ENCODE measurements around the gene ITGA1.
"Not testable (repeated sequence)": the region's sequence is repeated elsewhere in the genome, so short reads cannot be mapped to it uniquely, and the experiment has no call there.

The ITGA1 gene

DNA sequence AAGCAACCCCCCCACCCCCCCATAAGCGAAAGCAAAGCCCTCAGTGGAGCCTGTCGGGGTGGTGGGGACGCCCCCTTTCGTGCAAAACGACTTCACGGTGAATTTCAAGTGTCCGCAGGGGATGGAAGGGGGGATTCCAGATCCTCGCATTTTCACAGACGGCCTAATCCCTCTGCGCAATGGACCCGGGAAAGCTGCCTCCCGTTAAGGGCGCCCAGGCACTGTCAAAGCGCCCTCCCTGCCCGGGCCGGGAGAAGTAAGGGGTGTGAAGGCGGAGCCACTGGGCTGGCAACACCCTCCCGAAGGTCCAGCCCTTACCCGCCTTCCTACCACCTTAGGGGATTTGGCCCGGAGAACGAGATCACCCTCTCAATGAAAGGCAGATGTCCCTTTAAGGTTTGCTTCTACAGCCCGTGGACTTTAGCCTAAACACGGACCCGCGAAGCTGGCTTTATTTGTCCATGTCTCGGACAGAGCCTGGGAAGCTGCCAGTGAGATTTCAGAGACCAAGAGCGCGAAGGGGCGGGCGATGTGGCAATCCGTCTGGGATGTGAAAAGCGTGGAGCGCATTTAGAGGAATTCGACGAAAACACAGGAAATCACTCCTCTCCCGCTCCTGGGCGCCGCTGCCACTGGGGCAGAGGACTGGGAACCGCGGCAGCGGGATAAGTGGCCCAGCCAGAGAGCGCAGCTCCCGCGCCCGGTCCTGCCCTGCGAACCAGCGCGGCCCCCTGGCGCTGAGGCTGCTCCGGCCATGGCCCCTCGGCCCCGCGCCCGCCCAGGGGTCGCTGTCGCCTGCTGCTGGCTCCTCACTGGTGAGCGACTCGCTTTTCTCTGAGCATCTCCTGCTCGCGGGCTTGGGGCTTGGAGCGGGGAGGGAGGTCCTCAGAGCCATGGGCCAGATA lies at the start of gene ITGA1, which contains the start of gene PELO:
Gene ITGA1, plus strand, starts transcription at position 317 of the 905 bp plus-strand sequence. Its CDS starts 438 bp downstream, at position 755.
Gene PELO, plus strand, starts transcription at position 317 of the 905 bp plus-strand sequence. CDS start 12,479 bp downstream, outside the sequence.
- no peak for DNase-seq

DNA sequence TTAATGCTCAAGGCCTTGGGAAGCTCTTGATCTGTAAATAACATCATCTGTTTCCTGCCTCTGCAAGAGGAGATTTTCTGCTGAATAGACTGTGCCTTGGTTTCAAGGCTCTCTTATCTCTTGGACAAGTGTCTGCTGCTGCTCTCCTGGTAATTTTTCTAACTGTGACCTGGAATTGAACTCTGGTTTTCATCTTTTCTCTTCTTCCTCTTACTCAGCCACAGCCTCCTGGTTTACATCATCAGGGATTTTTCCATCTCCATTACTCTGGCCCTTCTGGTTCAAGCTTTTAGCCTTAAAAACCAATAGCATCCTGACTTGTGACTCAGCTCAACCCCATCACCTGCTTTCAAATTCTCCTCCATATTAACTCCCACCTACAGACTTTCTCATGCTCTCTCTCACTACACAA lies 49.6 kb upstream of the ITGA1 start:
- no peak for DNase-seq

DNA sequence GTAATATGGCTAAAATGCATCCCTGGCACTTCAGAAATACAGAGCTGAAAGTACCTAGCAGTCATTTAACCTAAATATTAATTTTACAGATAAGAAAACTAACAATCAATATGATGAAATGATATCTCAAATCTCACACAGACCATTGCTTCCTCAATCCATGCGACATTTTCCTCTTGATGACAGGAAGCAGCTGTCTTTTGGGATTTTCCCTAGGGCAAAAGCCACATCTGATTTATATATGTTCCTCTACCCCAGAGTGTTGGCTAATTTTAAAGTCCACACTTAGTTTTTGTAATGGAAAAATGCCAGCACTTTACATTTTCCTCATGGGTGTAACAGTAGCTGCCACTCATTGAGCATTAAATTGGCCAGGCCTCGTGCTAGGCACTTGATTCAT lies 47.7 kb upstream of the ITGA1 start:
- DNase-seq, result no peak

GRCh38 chr5:52743012-52743411 lies 44.7 kb upstream of the ITGA1 start:
- no peak for DNase-seq

GRCh38 chr5:52743529-52743928 lies 44.2 kb upstream of the ITGA1 start:
- no peak for DNase-seq

GRCh38 chr5:52743970-52744369 lies 43.7 kb upstream of the ITGA1 start:
- DNase-seq, result no peak

GRCh38 chr5:52744867-52745458 lies 42.8 kb upstream of the ITGA1 start:
- not testable (repeated sequence) for DNase-seq

- DNase-seq, result no peak
Observed at GRCh38 chr5:52746539-52746938, 41.2 kb upstream of the ITGA1 start.

DNA sequence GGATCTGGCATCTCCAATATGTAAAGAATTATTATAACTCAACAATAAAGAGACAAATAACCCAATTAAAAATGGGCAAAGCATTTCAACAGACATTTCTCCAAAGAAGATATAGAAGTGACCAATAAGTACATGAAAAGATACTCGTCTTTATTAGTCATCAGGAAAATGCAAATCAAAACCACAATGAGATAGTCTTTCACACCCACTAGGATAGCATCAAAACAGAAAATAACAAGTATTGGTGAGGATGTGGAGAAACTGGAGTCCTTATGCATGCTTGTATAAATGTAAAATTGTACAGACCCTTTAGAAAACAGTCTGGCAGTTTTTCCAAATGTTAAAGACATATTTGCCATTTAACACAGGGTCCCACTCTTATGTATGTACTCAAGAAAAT lies 39.1 kb upstream of the ITGA1 start:
- DNase-seq, result no peak

DNA sequence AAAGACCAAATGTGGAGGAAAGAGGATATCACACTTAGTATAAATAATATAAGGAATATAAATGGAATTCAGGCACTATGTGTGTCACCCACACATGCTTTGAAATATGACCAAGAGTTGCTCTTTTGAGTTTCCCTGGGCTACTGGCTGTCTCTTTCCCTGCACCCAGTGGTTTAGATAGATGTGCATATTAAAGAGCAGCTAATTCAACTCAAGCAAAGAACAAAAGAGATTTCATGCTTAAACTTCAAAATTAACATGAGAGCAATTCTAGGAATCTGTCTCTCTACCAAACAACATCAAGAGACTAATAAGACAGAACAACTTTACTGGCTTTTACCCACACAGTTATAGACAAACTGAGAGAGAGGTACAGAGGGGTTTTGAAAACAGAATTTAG lies 38.0 kb upstream of the ITGA1 start:
- DNase-seq, result no peak

- no peak for DNase-seq
Observed at GRCh38 chr5:52751137-52751536, 36.6 kb upstream of the ITGA1 start.

- DNase-seq, result no peak
Observed at GRCh38 chr5:52754051-52754450, 33.7 kb upstream of the ITGA1 start.

- no peak for DNase-seq
Observed at GRCh38 chr5:52757527-52757926, 30.2 kb upstream of the ITGA1 start.

- DNase-seq, result no peak
Observed at GRCh38 chr5:52758014-52758413, 29.7 kb upstream of the ITGA1 start.

GRCh38 chr5:52759331-52759730 lies 28.4 kb upstream of the ITGA1 start:
- DNase-seq, result no peak

- no peak for DNase-seq
Observed at GRCh38 chr5:52760695-52761366, 26.9 kb upstream of the ITGA1 start.

DNA sequence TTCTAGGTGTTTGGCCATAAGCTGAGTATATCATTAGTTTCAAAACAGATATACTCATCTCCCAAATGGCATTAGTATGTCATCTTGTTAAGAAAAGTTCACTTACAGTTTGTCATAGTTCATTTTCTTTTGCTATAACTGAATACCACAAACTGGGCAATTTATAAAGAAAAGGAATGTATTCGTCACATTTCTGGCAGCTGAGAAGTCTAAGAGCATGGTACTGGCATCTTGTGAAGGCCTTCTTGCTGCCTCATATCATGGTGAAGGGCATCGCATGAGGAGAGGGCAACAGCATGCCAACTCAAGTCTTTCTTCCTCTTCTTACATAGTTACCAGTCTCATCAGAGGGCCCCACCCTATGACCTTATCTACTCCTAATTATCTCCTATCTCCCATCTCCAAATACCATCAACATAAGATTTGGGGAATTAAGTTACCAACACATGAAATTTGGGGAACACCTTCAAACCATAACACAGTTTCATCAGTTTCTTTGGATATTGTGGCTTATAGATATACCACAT lies 20.4 kb upstream of the ITGA1 start:
- no peak for DNase-seq

DNA sequence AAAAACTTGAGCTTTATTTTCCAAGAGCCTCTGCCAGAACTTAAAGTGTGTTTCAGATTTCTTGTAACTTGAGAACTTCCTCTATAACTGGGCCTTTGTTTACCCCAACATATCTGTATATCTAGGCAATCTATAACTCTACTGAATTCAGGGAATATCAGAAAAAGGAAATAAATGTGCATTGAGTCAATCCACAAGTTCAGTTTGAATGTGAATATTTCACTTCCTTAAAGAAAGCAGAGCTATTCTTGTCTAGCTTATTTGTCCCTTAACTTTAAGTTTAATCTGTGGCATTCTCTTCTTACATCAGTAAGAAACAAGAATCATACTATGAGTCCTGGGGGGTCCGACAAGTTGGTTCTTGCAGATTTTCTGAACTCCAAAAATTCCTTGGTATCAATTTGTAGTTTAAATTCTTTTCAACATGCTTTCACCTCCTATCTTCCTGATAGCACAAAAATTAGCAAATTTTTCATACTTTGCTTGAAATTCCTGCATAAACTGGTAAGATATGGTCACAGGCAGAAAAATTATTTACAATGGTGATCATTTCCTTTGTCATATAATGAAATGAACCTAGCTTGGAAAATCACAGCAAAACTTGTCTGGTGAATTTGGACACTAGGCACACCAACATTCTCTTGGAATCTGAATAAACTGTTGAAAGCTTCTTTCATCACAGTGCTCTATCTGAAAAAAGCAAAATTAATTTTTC lies 19.8 kb upstream of the ITGA1 start:
- DNase-seq, result no peak

GRCh38 chr5:52769061-52769460 lies 18.7 kb upstream of the ITGA1 start:
- DNase-seq, result no peak

DNA sequence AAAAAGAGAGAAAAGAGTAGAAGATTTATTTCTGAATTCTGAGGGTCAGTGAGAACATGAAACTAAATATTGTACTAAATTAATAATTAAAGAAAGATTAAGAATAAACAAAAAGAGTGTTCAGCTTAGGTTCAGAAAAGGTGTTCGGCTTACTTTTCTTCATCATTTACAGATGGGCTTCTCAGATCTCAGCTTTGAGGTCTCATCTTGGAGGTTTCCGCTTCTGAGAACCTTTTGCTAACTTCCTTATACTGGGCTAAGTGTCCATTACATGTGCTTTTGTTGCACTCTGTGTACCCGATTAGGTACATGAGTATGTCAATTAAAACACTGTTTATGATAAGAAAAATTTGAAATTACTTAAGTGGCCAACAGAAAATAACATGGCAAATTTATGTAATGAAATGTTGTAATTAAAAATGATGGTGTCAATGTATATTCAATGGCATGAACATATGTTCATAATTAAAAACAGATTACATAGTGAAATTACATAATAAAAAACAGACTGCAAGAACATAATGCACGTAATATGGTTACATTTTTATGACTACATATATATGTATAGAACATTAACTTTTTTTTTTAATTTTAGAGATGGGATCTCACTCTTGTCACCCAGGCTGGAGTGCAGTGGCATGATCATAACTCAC lies 17.3 kb upstream of the ITGA1 start:
- DNase-seq, result no peak

- no peak for DNase-seq
Observed at GRCh38 chr5:52771343-52772039, 16.2 kb upstream of the ITGA1 start.

DNA sequence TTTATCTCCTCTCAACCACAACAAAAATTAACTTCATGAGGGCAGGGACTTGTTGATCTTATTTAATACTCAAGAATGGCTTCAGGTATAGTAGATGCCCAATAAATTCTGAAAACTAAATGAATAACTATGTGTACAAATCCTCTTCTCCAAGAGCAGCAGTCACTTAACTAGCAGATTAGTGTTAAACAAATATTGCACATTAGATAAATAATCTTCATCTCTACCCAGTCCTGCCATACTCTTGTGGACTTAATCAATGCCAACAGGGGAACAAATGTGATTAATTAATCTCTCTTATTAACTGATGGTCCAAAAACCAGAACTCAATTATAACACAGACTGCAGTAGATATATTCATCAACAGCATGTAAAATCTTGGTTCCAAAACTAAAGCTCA lies 15.0 kb upstream of the ITGA1 start:
- DNase-seq, result no peak

All from NCI-H2171 (cell line).